NB4 (cell line): ENCODE results near the gene LEMD2.

Experiments used
- CTCF ChIP-seq: IDR thresholded peaks from one replicate; pipeline ENCODE4 v1.5.1; 2012; ENCODE audit warnings: low read depth, low read length
- MYC ChIP-seq: IDR thresholded peaks from 2 replicates; pipeline ENCODE4 v1.6.1; 2011; ENCODE audit warnings: low read depth, low read length
- POLR2A ChIP-seq: IDR thresholded peaks from 2 replicates; pipeline ENCODE4 v1.6.1; 2011; ENCODE audit warnings: mild to moderate bottlenecking; ENCODE audit not compliant: insufficient read length; ENCODE audit errors: extremely low read depth

DNA sequence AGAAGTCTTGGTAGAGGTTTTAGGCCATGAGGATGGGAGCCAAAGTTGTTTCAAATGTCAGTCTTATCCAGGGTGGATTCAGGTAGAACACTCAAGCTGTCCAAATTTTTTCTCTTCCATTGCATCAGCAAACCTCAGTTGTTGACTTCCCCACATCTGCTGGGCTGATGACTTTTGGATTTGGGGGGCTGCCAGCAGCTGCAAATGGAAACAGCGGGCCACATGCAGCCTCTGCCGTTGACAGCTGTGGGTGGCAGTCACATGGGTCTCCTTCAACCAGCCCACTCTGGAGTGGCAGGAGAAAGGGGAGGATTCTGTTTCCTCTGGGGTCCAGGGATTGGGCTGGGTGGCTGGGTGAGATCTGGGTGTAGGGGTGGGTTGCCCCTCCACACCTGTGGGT is 20.7 kb upstream of the LEMD2 start:
- TF ChIP-seq CTCF (no peak), POLR2A (no peak), MYC (no peak)
